IMR-90 (cell line): ENCODE results near the gene EMILIN2. TPM values are rescaled to one million over a fixed set of nuclear protein-coding genes. Genes with fewer than 3 reads are reported as not detected.

Source experiments
- ATAC-seq: fragments of 200-7000 bp; cut with Tn5 transposase; 2 replicates; pipeline ENCODE4 v1.9.1; 2020; ENCODE audit warnings: low read depth, mild to moderate bottlenecking, moderate library complexity
- BruUV-seq: library from RNA; stranded (reverse); fragments of 400-500 nt; replicated peaks from 2 replicates; lab custom pipeline; 2021; lab: Mats Ljungman, UMichigan
- CTCF ChIA-PET: fragments of 300-600 bp; formaldehyde crosslinking; extraction: SDS; loops from one replicate; lab custom pipeline; 2021; ENCODE audit warnings: antibody characterized with exemption; lab: Yijun Ruan, JAX
- POLR2A ChIA-PET: fragments of 300-600 bp; sonication (Branson Sonifier 250); formaldehyde crosslinking; loops from one replicate; lab custom pipeline; 2022; ENCODE audit warnings: antibody characterized with exemption; ENCODE audit not compliant: unreplicated experiment; lab: Charles Lee
- DNase-seq: peaks from one replicate; pipeline ENCODE4 v3.0.0; 2013
- H2AFZ ChIP-seq: replicated peaks from 2 replicates; pipeline ENCODE3; 2013; ENCODE audit warnings: low read length, mild to moderate bottlenecking; ENCODE audit not compliant: poor library complexity
- H2AK5ac ChIP-seq: 2 replicates; pipeline ENCODE4 v1.6.1; 2013; ENCODE audit warnings: low read depth, low read length, inconsistent platforms
- H2AK9ac ChIP-seq: replicated peaks from 2 replicates; pipeline ENCODE3; 2013; ENCODE audit warnings: mild to moderate bottlenecking, low read depth, low read length, moderate library complexity; ENCODE audit not compliant: poor library complexity
- H2BK120ac ChIP-seq: 2 replicates; pipeline ENCODE4 v1.6.1; 2013; ENCODE audit warnings: low read depth, low read length, inconsistent platforms
- H2BK15ac ChIP-seq: 3 replicates; pipeline ENCODE4 v1.6.1; 2013; ENCODE audit warnings: low read depth, low read length, inconsistent platforms
- H2BK20ac ChIP-seq: 2 replicates; pipeline ENCODE4 v1.6.1; 2013; ENCODE audit warnings: low read depth, mild to moderate bottlenecking, inconsistent platforms, low read length, moderate library complexity
- H2BK5ac ChIP-seq: 2 replicates; pipeline ENCODE4 v1.6.1; 2013; ENCODE audit warnings: mild to moderate bottlenecking, low read depth, low read length, inconsistent platforms; ENCODE audit not compliant: poor library complexity, severe bottlenecking
- H3K14ac ChIP-seq: replicated peaks from 2 replicates; pipeline ENCODE4 v1.6.1; 2013; ENCODE audit warnings: low read depth, low read length, inconsistent platforms
- H3K18ac ChIP-seq: 2 replicates; pipeline ENCODE4 v1.6.1; 2013; ENCODE audit warnings: low read depth, low read length, control low read depth
- H3K23ac ChIP-seq: 2 replicates; pipeline ENCODE4 v1.6.1; 2013; ENCODE audit warnings: low read depth, low read length, inconsistent platforms
- H3K27ac ChIP-seq: 2 replicates; pipeline ENCODE4 v1.5.1; 2013; ENCODE audit warnings: mild to moderate bottlenecking, control low read depth, low read length; ENCODE audit not compliant: insufficient read depth
- H3K27me3 ChIP-seq: 2 replicates; pipeline ENCODE4 v1.6.1; 2013; ENCODE audit warnings: low read length; ENCODE audit not compliant: control insufficient read depth, insufficient read depth
- H3K36me3 ChIP-seq: 2 replicates; pipeline ENCODE4 v1.6.1; 2013; ENCODE audit warnings: low read length, mixed read lengths; ENCODE audit not compliant: control insufficient read depth, insufficient read depth
- H3K4ac ChIP-seq: 2 replicates; pipeline ENCODE4 v1.6.1; 2013; ENCODE audit warnings: low read depth, low read length, inconsistent platforms
- H3K4me1 ChIP-seq: 2 replicates; pipeline ENCODE4 v1.6.1; 2013; ENCODE audit warnings: low read length, mixed read lengths; ENCODE audit not compliant: control insufficient read depth, insufficient read depth
- H3K4me2 ChIP-seq: 2 replicates; pipeline ENCODE4 v1.6.1; 2013; ENCODE audit warnings: low read depth, mild to moderate bottlenecking, control low read depth, low read length, moderate library complexity
- H3K4me3 ChIP-seq: 2 replicates; pipeline ENCODE4 v1.5.1; 2013; ENCODE audit warnings: low read depth, mild to moderate bottlenecking, control low read depth, low read length, moderate library complexity; ENCODE audit not compliant: insufficient read depth
- H3K56ac ChIP-seq: 2 replicates; pipeline ENCODE4 v1.6.1; 2013; ENCODE audit warnings: low read length, inconsistent platforms; ENCODE audit not compliant: insufficient read depth; ENCODE audit errors: extremely low read depth
- H3K79me1 ChIP-seq, 2 experiments: 2 replicates each; pipeline ENCODE4 v1.6.1; 2013; ENCODE audit warnings: low read length in 2 of 2, inconsistent platforms in 1 of 2, low read depth in 1 of 2
- H3K9ac ChIP-seq: 2 replicates; pipeline ENCODE4 v1.6.1; 2013; ENCODE audit warnings: low read depth, low read length, control low read depth
- H3K9me1 ChIP-seq: 2 replicates; pipeline ENCODE4 v1.6.1; 2013; ENCODE audit warnings: low read length, inconsistent platforms; ENCODE audit not compliant: insufficient read depth
- H3K9me3 ChIP-seq: 2 replicates; pipeline ENCODE4 v1.6.1; 2013; ENCODE audit warnings: low read length; ENCODE audit not compliant: control insufficient read depth, insufficient read depth
- H4K20me1 ChIP-seq: 2 replicates; pipeline ENCODE4 v1.6.1; 2013; ENCODE audit warnings: low read length, inconsistent platforms; ENCODE audit not compliant: insufficient read depth
- H4K5ac ChIP-seq: 2 replicates; pipeline ENCODE4 v1.6.1; 2013; ENCODE audit warnings: mild to moderate bottlenecking, low read depth, low read length, control low read depth
- H4K8ac ChIP-seq, 2 experiments: 2 replicates each; pipeline ENCODE4 v1.6.1; 2013; ENCODE audit warnings: low read depth in 2 of 2, low read length in 2 of 2, control low read depth in 1 of 2, inconsistent platforms in 1 of 2
- H4K91ac ChIP-seq: 2 replicates; pipeline ENCODE4 v1.6.1; 2013; ENCODE audit warnings: low read depth, low read length, inconsistent platforms; ENCODE audit not compliant: insufficient read depth
- CEBPB ChIP-seq: IDR thresholded peaks from 2 replicates; pipeline ENCODE4 v1.6.1; 2012; ENCODE audit warnings: low read depth, low read length, improper control_type of control experiment
- FOS ChIP-seq: fragments of 150-350 bp; IDR thresholded peaks from 2 replicates; pipeline ENCODE4 v1.6.1; 2016; ENCODE audit warnings: low read depth, low read length
- MAZ ChIP-seq: IDR thresholded peaks from 2 replicates; pipeline ENCODE4 v1.6.1; 2012; ENCODE audit warnings: low read depth, mild to moderate bottlenecking, low read length, improper control_type of control experiment, moderate library complexity, borderline replicate concordance
- MXI1 ChIP-seq: IDR thresholded peaks from 2 replicates; pipeline ENCODE4 v1.6.1; 2012; ENCODE audit warnings: low read depth, mild to moderate bottlenecking, low read length, moderate library complexity, borderline replicate concordance
- POLR2A ChIP-seq: IDR thresholded peaks from 2 replicates; pipeline ENCODE4 v1.6.1; 2012; ENCODE audit warnings: mild to moderate bottlenecking, low read depth, low read length
- RAD21 ChIP-seq: IDR thresholded peaks from 2 replicates; pipeline ENCODE4 v1.6.1; 2012; ENCODE audit warnings: low read length, improper control_type of control experiment
- RCOR1 ChIP-seq: IDR thresholded peaks from 2 replicates; pipeline ENCODE4 v1.6.1; 2012; ENCODE audit warnings: mild to moderate bottlenecking, low read length, improper control_type of control experiment; ENCODE audit not compliant: insufficient replicate concordance
- RFX5 ChIP-seq: IDR thresholded peaks from 2 replicates; pipeline ENCODE4 v1.8.0; 2012; ENCODE audit warnings: low read depth, mild to moderate bottlenecking, low read length, moderate library complexity
- WGBS, 2 experiments: methylation state at CpG; one replicate each; pipeline versions ENCODE4 v1.1.5 to v1.1.7; 2013; ENCODE audit warnings: missing lambda C conversion rate in 2 of 2; ENCODE audit not compliant: insufficient read length in 1 of 2; ENCODE audit errors: extremely low coverage in 2 of 2; 5-methylcytosine and 5-hydroxymethylcytosine counted together
- dilution Hi-C: fragments of 300-500 bp; cut with HindIII; formaldehyde crosslinking; loops from one replicate; pipeline ENCODE4 v1.14.3; 2018; ENCODE audit warnings: low sequenced_read_pairs; ENCODE audit not compliant: unreplicated experiment
- in situ Hi-C: fragments of 300-500 bp; cut with MboI; formaldehyde crosslinking; loops from 3 replicates; pipeline ENCODE4 v1.14.3; 2019; ENCODE audit warnings: low sequenced_read_pairs, inconsistent platforms, mixed read lengths
- intact Hi-C: fragments of 100-400 bp; cut with micrococcal nuclease; formaldehyde crosslinking; loops from 2 replicates; pipeline ENCODE4 v1.10.0; 2022
- polyA plus RNA-seq, 3 experiments: library from polyadenylated mRNA; depleted of rRNA; stranded (reverse); fragments of >200 nt; gene quantifications; 2 replicates each; pipeline ENCODE4 v1.2.3, GENCODE V29; 2012; ENCODE audit warnings: low replicate concordance in 1 of 3
- total RNA-seq: library from RNA; depleted of rRNA; stranded (reverse); fragments of >200 nt; gene quantifications from 2 replicates; pipeline ENCODE4 v1.2.3, GENCODE V29; 2012

Gene EMILIN2
- total and polyA plus RNA-seq, 2 of the 4 experiments (the other 2 are of a cell fraction), result under 0.01 to 0.14 TPM

DNA sequence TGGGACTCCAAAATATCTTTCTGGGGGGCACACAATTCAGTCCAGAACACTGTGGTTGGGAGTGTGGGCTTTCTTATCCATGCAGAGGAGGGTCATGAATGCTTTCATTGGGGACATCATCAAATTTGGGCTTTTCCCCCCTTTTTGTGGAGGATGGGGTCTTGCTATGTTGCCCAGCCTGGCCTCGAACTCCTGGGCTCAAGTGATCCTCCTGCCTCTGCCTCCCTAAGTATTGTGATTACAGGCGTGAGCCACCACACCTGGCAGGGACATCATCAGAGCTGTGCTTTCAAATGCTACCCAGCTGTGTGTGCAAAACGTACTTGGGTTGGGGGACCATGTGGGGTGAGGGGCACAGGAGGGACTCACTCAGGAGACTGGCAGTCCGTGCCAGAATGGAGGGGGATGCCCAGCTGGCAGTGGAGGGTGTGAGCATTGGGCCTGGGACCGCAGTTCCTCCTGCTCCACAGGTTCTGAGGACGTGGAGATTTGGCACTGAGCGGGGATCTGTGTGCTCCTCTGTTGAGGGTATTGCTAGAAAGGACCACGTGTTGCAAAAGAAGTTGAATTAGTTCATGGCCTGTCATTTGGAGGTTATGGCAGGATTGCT is 24.4 kb downstream of the EMILIN2 start:
- Histone ChIP-seq H2BK120ac (no peak overlapping the region), H3K4ac (no peak overlapping the region), H2AK5ac (no peak overlapping the region), H3K14ac (no peak overlapping the region), H2AFZ (no peak overlapping the region), H2AK9ac (peak overlapping the region; percentile 37), H3K79me1 (no peaks in the 10 kb centered on the region), H4K91ac (no peak overlapping the region), H3K27ac (no peak overlapping the region), H3K56ac (no peak overlapping the region), H2BK5ac (no peak overlapping the region), H4K20me1 (no peaks in the 10 kb centered on the region), H3K4me1 (peaks cover 2% of the 10 kb centered on the region; the same call in 1 of the 2 replicates), H3K18ac (no peak overlapping the region), H3K9ac (no peak overlapping the region), H3K4me2 (no peak overlapping the region), H2BK15ac (no peak overlapping the region), H2BK20ac (no peak overlapping the region), H3K4me3 (no peak overlapping the region), H3K9me1 (no peaks in the 10 kb centered on the region), H3K36me3 (no peaks in the 10 kb centered on the region), H3K23ac (no peak overlapping the region), H4K5ac (no peak overlapping the region), H3K9me3 (no peaks in the 10 kb centered on the region), H4K8ac (no peak overlapping the region), H3K27me3 (peaks cover 6% of the 10 kb centered on the region; the same call in 1 of the 2 replicates)
- no TSS peak for BruUV-seq
- in situ Hi-C loops, result no loop called here
- dilution Hi-C loops, result no loop called here
- TF ChIP-seq MXI1 (no peak), CEBPB (no peak), MAZ (no peak), RFX5 (no peak), POLR2A (no peak), RCOR1 (no peak), FOS (no peak), RAD21 (no peak)
- CTCF ChIA-PET, result no interaction called here
- ATAC-seq (no peak), DNase-seq (no peak)
- intact Hi-C loops, result no loop called here
- POLR2A ChIA-PET, result no interaction called here
- 76% methylated on average over 2 of the region's 8 CpGs; no CpG with 5 or more reads in 1 of the 2 experiments for WGBS, 2 experiments
